ENCODE measurements around the gene TNC.
A peak's percentile ranks its signal among the peaks of the same experiment; 100 is the strongest.

Gene TNC

DNA sequence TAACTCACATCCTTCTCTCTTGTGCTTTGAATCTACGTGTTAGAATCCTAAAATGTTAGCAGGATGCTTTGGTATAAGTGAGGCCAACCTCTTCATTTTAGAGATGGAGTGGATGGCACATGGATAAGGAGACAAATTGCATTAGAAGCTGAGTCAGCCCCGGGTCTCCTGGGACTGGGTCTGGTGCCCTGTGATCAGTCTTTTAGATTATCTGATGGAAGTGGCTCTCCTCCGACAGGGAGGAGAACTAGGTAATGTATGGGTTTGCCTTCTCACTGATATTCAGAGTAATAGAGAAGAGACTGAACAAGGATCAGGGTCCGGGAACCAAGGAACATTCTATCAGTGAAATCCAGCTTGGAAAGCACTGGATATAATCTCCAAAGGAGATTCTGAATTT lies 112.6 kb downstream of the TNC start:
- DNase-seq: no peak

- DNase-seq: peak; percentile 46
Observed at GRCh38 chr9:115004545-115004944, 113.4 kb downstream of the TNC start.

DNA sequence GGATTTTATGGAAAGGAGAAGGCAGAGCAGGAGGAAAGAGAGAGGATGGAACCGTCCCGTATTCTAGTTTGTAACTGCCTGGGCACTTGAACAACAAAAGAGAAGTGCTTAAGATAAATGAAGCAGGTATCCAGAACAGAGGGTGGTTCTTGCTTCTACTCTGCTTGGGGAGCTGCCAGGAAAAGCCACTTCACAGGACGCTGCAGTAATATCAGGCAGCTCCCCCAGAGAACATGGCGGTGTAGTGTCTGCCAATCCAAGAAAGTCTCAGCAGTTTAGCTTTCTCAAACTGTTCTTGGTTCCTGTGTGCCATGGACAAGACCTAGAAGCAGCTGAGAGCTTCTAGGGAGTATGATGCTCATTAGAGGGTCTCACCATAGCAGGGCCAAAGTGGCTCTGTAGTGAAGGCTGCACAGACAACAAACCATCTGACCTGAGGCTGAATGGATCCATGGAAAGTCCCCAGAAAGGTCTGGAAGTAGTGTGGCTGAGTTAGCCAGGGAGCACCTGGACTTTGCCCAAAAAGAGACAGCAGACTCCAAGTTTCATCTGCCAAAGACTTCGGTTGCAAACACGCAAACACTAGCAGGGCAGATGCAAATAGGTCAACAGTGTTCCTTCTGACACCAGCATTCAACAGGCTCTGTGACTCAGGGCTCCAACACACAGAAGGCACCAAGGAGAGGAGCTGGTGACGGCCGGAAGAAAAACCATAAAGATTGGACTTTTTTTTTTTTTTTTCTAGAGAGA lies 115.4 kb downstream of the TNC start:
- DNase-seq: no peak

- peak; percentile 45 for DNase-seq
Observed at GRCh38 chr9:115000217-115000639, 117.7 kb downstream of the TNC start.

DNA sequence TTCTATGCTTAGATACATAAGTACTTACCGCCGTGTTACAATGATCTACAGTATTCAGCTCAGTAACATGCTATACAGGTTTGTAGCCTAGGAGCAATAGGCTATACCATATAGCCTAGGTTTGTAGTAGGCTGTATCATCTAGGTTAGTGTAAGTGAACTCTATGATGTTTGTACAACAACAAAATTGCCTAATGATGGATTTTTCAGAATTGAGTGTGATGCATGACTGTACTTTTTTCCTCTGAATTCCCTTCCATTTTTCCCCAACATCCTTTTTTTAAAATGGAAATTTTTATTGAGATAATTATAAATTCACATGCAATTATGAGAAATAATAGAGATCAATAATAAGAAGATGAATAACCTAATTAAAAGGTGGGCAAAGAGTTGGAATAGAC lies 119.6 kb downstream of the TNC start:
- DNase-seq: no peak

DNA sequence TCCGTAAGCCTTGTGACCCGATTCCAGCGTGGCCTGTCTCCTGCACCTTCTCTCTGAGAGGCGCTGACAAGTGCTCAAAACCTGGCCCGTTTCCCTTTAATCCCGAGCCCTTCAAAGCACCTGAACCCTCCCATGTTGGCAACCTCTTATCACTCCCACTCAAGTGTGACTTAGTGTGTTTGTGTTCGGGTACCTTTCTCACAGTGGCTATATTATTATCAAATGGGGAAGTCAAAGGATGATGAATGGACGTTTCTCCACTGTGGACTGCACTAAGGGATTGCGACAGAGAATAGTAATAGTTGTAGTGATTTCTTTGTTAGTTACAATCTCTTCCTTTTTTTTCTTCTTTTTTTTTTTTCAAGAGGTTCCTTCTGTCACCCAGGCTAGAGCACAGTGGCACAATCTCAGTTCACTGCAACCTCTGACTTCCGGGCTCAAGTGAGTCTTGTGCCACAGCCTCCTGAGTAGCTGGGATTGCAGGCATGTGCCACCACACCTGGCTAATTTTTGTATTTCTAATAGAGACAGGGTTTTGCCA lies 122.2 kb downstream of the TNC start:
- no peak for DNase-seq

GRCh38 chr9:114994768-114995167 lies 123.2 kb downstream of the TNC start:
- no peak for DNase-seq

DNA sequence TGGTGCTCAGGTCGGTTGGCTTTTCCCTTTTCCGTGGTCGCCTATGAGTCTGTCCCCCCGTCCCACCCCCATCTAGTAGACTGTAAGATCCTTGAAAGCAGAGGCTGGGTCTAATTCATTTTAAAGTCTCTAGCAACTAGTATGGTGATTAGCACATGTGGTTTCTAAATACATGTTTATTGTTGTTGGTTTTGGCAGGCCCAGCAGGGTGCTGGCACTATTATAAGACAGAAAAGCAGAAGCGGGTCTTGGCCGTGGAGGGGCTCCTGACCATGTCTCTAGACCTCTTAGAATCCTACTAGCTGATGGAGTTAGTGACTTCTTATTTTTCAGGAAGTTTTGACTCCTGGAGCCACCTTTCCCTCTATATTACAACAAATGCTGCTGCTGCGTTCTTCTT lies 126.1 kb downstream of the TNC start:
- DNase-seq: no peak

GRCh38 chr9:114990901-114991300 lies 127.1 kb downstream of the TNC start:
- DNase-seq: no peak

DNA sequence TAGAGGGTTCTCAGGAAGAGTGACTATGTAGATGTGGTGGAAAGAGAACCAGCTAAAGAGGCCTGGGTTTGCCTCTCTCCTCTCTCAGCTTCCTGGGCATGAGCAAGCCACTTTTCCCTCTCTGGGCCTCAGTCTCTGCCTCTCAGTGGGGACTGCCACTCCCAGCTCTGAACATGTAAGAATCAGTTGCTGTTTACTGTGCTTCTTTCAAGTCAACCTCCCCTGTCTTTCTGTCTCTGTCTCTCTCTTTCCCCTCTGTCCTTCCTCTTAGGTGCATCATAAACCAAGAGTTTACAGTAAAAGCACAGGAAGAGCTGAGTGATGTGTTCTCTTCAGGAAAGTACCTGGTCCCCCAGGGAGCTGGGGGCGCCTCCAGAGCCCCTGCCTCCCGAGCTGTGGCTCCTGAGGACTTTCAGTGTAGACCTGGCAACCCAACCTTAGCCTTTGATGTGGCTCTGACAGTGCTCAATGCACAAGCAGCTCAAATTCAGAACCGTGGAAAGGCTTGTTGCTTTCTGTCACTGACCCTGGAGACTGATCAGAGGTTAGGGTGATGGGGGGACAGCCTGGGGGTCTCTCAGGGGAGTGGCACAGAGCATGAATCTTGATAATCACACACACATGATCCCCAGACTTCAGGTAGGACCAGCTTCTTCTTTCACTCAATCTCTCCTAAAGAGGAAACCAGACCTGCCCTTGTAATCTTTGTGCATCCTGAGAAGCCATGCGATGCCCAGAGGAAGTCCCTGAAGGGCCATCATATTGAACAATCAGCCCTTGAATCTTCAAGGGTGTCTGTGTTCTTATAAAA lies 128.2 kb downstream of the TNC start:
- peak; percentile 80 for DNase-seq

GRCh38 chr9:114988962-114989599 lies 128.9 kb downstream of the TNC start:
- peak; percentile 79 for DNase-seq

DNA sequence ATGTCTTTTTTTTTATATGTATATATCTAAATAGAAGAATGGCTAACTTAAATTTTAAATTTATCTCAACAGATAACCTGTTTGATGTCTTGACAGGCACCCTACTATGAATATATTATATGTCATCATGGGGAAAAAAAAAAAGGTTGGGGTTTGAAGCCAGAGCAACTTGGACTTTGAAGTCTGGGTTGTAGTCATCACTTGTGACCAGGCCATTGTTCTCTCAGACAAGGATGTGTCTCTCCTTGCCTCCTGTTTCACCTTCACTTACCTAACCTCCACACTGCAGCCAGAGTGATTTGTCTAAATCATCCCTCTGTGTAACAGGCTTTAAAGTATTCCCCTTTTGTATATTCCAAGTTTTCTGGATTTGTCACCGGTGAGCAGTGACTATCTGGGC lies 130.8 kb downstream of the TNC start:
- DNase-seq: no peak

GRCh38 chr9:114985959-114986501 lies 131.9 kb downstream of the TNC start:
- no peak for DNase-seq

DNA sequence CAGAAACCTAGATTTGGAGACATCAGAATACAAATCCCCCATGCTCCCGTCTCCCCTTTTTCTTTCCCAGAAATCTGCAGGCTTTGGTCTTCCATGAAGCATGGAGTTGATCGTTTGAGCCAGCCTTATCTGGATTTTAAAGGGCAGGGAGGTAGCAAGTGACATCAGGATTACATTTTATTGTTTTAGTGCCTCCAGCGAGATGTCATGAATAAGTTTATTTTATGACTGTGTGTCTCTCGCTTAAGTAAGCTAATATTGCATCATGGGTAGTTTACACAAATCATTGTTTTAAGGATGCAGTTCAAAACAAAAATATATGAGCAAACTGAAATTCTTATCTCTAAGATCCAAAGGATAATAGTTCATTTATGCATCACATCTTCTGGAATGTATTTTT lies 136.9 kb downstream of the TNC start:
- no peak for DNase-seq

DNA sequence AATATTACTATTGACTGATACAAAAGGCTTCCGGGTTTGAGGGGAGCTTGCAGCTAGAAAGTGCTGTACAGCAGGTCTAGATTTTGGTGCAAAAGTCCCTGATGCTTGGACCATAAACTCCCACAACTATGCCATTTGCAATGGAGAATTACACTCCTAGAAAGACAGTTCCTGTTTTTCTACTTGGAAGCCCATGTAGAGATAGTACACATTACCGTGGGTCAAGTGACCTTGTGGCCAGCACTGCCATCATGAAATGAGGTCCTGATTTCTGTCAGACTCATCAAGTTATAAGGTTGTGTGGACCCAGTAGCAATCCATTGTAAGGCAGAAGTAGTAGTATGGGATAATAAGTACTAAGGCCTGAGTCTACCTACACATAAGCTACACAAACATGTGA lies 144.7 kb downstream of the TNC start:
- DNase-seq: no peak

DNA sequence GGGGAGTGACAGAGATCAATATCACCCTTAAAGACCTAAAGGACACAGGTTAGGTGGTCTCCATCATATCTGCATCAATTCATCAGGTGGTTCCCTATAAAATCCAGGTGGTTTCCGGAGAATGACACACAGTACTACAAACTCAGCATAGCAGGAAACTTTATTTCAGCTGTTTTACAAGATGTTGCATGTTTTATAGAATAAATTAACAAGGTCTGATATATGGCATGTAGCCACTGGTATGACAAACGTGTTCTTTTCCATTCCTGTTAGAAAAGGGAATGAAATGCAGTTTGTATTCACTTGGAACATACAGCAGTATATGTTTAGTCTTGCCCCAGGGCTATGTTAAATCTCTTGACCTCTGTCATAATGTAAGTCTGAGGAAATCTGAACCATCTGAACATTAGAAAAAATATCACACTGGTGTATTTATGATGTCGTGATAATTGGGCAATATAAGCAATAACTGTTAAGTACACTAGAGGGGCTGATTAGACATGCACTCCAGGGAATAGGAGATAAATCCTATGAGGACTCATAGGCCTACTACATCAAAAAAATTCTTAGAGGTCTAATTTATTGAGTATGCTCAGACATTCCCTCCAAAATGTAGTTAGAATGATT lies 145.3 kb downstream of the TNC start:
- no peak for DNase-seq

All from activated CD4-positive, alpha-beta T cell treated with anti-CD3 and anti-CD28 coated beads, Interleukin-10, Interleukin-2, amounts not matched to agents 100 ng/mL and 50 ng/mL, durations not matched to agents 16 hours and 8 hours (primary cell).